HEK293 (cell line): ENCODE data around the gene NEB.

Experiments used
- CTCF ChIA-PET: fragments of 350-600 bp; formaldehyde crosslinking; extraction: SDS; loops from one replicate; lab custom pipeline; 2021; ENCODE audit warnings: antibody characterized with exemption; lab: Yijun Ruan, JAX
- POLR2A ChIA-PET: fragments of 300-600 bp; formaldehyde crosslinking; extraction: SDS; loops from one replicate; lab custom pipeline; 2020; ENCODE audit warnings: antibody characterized with exemption, inconsistent platforms; lab: Yijun Ruan, JAX
- H3K27ac ChIP-seq: fragments of 200-500 bp; sonication (Bioruptor generic); 2 replicates; pipeline ENCODE4 v1.5.1; 2014; ENCODE audit warnings: low read depth, low read length, control low read depth, inconsistent platforms; ENCODE audit errors: extremely low read depth
- H3K36me3 ChIP-seq, 2 experiments: fragments of 200-500 bp in 1 of 2; sonication (Bioruptor generic) in 1 of 2; 1 replicate in 1 of 2; 2 replicates in 1 of 2; pipeline ENCODE4 v1.5.1; 2014 to 2017; ENCODE audit warnings: inconsistent platforms in 2 of 2, low read length in 2 of 2; ENCODE audit not compliant: control insufficient read depth in 2 of 2, insufficient read depth in 1 of 2
- H3K4me1 ChIP-seq: fragments of 200-500 bp; sonication (Bioruptor generic); 2 replicates; pipeline ENCODE4 v1.5.1; 2014; ENCODE audit warnings: mild to moderate bottlenecking, low read length, inconsistent platforms; ENCODE audit not compliant: control insufficient read depth, insufficient read depth
- H3K4me3 ChIP-seq: 2 replicates; pipeline ENCODE4 v1.5.1; 2011; ENCODE audit warnings: low read depth, mild to moderate bottlenecking, control low read depth, low read length, moderate library complexity
- H3K9me3 ChIP-seq: fragments of 200-500 bp; sonication (Bioruptor generic); 2 replicates; pipeline ENCODE4 v1.5.1; 2014; ENCODE audit warnings: low read depth, low read length, inconsistent platforms; ENCODE audit not compliant: control insufficient read depth, insufficient read depth
- BCL11B ChIP-seq: fragments of 450-650 bp; formaldehyde crosslinking; IDR thresholded peaks from 2 replicates; pipeline ENCODE4 v1.5.1; 2016; ENCODE audit warnings: low read depth, missing biosample characterization, missing genetic modification characterization
- CTCF ChIP-seq: fragments of 450-650 bp; formaldehyde crosslinking; IDR thresholded peaks from 2 replicates; pipeline ENCODE4 v1.5.1; 2016; ENCODE audit warnings: missing biosample characterization, missing genetic modification characterization
- GLIS2 ChIP-seq: fragments of 450-650 bp; formaldehyde crosslinking; IDR thresholded peaks from 2 replicates; pipeline ENCODE4 v1.5.1; 2016; ENCODE audit warnings: missing biosample characterization, missing genetic modification characterization
- KLF17 ChIP-seq: fragments of 450-650 bp; formaldehyde crosslinking; IDR thresholded peaks from 2 replicates; pipeline ENCODE4 v1.5.1; 2016; ENCODE audit warnings: missing biosample characterization, missing genetic modification characterization
- OVOL3 ChIP-seq: fragments of 450-650 bp; formaldehyde crosslinking; IDR thresholded peaks from 2 replicates; pipeline ENCODE4 v1.5.1; 2016; ENCODE audit warnings: missing biosample characterization, missing genetic modification characterization
- SP2 ChIP-seq: fragments of 450-650 bp; formaldehyde crosslinking; IDR thresholded peaks from 2 replicates; pipeline ENCODE4 v1.5.1; 2016; ENCODE audit warnings: missing biosample characterization, missing genetic modification characterization
- ZNF148 ChIP-seq: fragments of 450-650 bp; formaldehyde crosslinking; IDR thresholded peaks from 2 replicates; pipeline ENCODE4 v1.5.0; 2017; ENCODE audit warnings: missing biosample characterization, missing genetic modification characterization, borderline replicate concordance
- ZNF169 ChIP-seq: fragments of 450-650 bp; formaldehyde crosslinking; IDR thresholded peaks from 2 replicates; pipeline ENCODE4 v1.5.1; 2016; ENCODE audit warnings: missing biosample characterization, missing genetic modification characterization
- ZNF214 ChIP-seq: fragments of 450-650 bp; formaldehyde crosslinking; IDR thresholded peaks from 2 replicates; pipeline ENCODE4 v1.5.1; 2017; ENCODE audit warnings: missing biosample characterization, mild to moderate bottlenecking, missing genetic modification characterization, borderline replicate concordance
- ZNF23 ChIP-seq: fragments of 450-650 bp; formaldehyde crosslinking; IDR thresholded peaks from 2 replicates; pipeline ENCODE4 v1.5.1; 2016; ENCODE audit warnings: missing biosample characterization, missing genetic modification characterization, borderline replicate concordance
- ZNF239 ChIP-seq: fragments of 450-650 bp; formaldehyde crosslinking; IDR thresholded peaks from 2 replicates; pipeline ENCODE4 v1.5.1; 2016; ENCODE audit warnings: missing biosample characterization, missing genetic modification characterization
- ZNF26 ChIP-seq: fragments of 450-650 bp; formaldehyde crosslinking; IDR thresholded peaks from 2 replicates; pipeline ENCODE4 v1.5.1; 2016; ENCODE audit warnings: missing biosample characterization, missing genetic modification characterization
- ZNF280C ChIP-seq: fragments of 450-650 bp; formaldehyde crosslinking; IDR thresholded peaks from 2 replicates; pipeline ENCODE4 v1.5.1; 2016; ENCODE audit warnings: missing biosample characterization, missing genetic modification characterization
- ZNF324 ChIP-seq: fragments of 450-650 bp; formaldehyde crosslinking; IDR thresholded peaks from 2 replicates; pipeline ENCODE4 v1.5.1; 2016; ENCODE audit warnings: missing biosample characterization, missing genetic modification characterization
- ZNF366 ChIP-seq: fragments of 450-650 bp; formaldehyde crosslinking; conservative IDR thresholded peaks from 2 replicates; pipeline ENCODE4 v1.5.1; 2016; ENCODE audit warnings: missing biosample characterization, missing genetic modification characterization
- ZNF423 ChIP-seq: fragments of 450-650 bp; formaldehyde crosslinking; IDR thresholded peaks from 2 replicates; pipeline ENCODE4 v1.5.1; 2016; ENCODE audit warnings: missing biosample characterization, missing genetic modification characterization
- ZNF426 ChIP-seq: fragments of 450-650 bp; formaldehyde crosslinking; IDR thresholded peaks from 2 replicates; pipeline ENCODE4 v1.5.1; 2017; ENCODE audit warnings: missing biosample characterization, missing genetic modification characterization, mild to moderate bottlenecking, inconsistent platforms, moderate library complexity
- ZNF555 ChIP-seq: fragments of 450-650 bp; formaldehyde crosslinking; conservative IDR thresholded peaks from 2 replicates; pipeline ENCODE4 v1.5.1; 2017; ENCODE audit warnings: missing biosample characterization, mild to moderate bottlenecking, missing genetic modification characterization, inconsistent platforms
- ZNF561 ChIP-seq: fragments of 450-650 bp; IDR thresholded peaks from 2 replicates; pipeline ENCODE4 v1.5.1; 2018; ENCODE audit warnings: missing biosample characterization, missing genetic modification characterization, borderline replicate concordance
- ZNF610 ChIP-seq: fragments of 450-650 bp; formaldehyde crosslinking; IDR thresholded peaks from 2 replicates; pipeline ENCODE4 v1.5.1; 2016; ENCODE audit warnings: missing biosample characterization, missing genetic modification characterization, borderline replicate concordance
- ZNF626 ChIP-seq: fragments of 450-650 bp; sonication (Bioruptor Pico); formaldehyde crosslinking; IDR thresholded peaks from 2 replicates; pipeline ENCODE4 v1.5.1; 2018; ENCODE audit warnings: missing biosample characterization, missing genetic modification characterization, inconsistent platforms
- ZNF791 ChIP-seq: fragments of 450-650 bp; formaldehyde crosslinking; IDR thresholded peaks from 2 replicates; pipeline ENCODE4 v1.5.1; 2016; ENCODE audit warnings: missing biosample characterization, missing genetic modification characterization
- ZSCAN16 ChIP-seq: fragments of 450-650 bp; formaldehyde crosslinking; IDR thresholded peaks from 2 replicates; pipeline ENCODE4 v1.5.1; 2016; ENCODE audit warnings: missing biosample characterization, missing genetic modification characterization

The NEB gene

GRCh38 chr2:151522556-151522955 lies 211.7 kb downstream of the NEB start (continued):
- TF ChIP-seq ZNF148 (tag by site-specific recombination) (no peak), ZNF626 (tag by site-specific recombination) (no peak), CTCF (tag by site-specific recombination) (no peak), BCL11B (tag by site-specific recombination) (no peak)

- no peaks in the 10 kb centered on the region for H3K4me1 ChIP-seq
- no peaks in the 10 kb centered on the region for H3K36me3 ChIP-seq
- no peaks in the 10 kb centered on the region for H3K9me3 ChIP-seq
- no peak for TF ChIP-seq ZNF324
- no peak for TF ChIP-seq SP2 (tag by site-specific recombination)
- no peak for TF ChIP-seq ZNF366 (tag by site-specific recombination)
- TF ChIP-seq KLF17 (tag by site-specific recombination) = no peak
- no peak for TF ChIP-seq ZNF561 (tag by site-specific recombination)
- no peak for TF ChIP-seq OVOL3 (tag by site-specific recombination)
- TF ChIP-seq GLIS2 = no peak
- no peak for TF ChIP-seq ZNF239 (tag by site-specific recombination)
- TF ChIP-seq ZNF23 (tag by site-specific recombination) = no peak
- no peak for TF ChIP-seq ZNF626 (tag by site-specific recombination)
- TF ChIP-seq ZNF214 = no peak
- TF ChIP-seq ZNF280C = no peak
- TF ChIP-seq ZNF555 (tag by site-specific recombination) = no peak
- TF ChIP-seq ZNF26 (tag by site-specific recombination) = no peak
- TF ChIP-seq ZSCAN16 (tag by site-specific recombination) = no peak
- no peak for TF ChIP-seq ZNF423 (tag by site-specific recombination)
- TF ChIP-seq ZNF169 (tag by site-specific recombination) = no peak
- no peak for TF ChIP-seq ZNF610 (tag by site-specific recombination)
- TF ChIP-seq ZNF426 = no peak
- no peak for TF ChIP-seq ZNF791 (tag by site-specific recombination)
- TF ChIP-seq, all 188 proteins: peak for 0
- ChIA-PET POLR2A (no interaction called here), CTCF (no interaction called here)
- Histone ChIP-seq H3K4me3 (no peak overlapping the region), H3K27ac (no peak overlapping the region)
Measured at GRCh38 chr2:151520976-151521375, 213.3 kb downstream of the NEB start.
